ENCODE results near the gene DUSP28. TPM values are rescaled to one million over a fixed set of nuclear protein-coding genes. Genes with fewer than 3 reads are reported as not detected.

Gene DUSP28
- total RNA-seq, 3 donors from 2014 or later = 3.5 to 5.3 (median 4.3) TPM

DNA sequence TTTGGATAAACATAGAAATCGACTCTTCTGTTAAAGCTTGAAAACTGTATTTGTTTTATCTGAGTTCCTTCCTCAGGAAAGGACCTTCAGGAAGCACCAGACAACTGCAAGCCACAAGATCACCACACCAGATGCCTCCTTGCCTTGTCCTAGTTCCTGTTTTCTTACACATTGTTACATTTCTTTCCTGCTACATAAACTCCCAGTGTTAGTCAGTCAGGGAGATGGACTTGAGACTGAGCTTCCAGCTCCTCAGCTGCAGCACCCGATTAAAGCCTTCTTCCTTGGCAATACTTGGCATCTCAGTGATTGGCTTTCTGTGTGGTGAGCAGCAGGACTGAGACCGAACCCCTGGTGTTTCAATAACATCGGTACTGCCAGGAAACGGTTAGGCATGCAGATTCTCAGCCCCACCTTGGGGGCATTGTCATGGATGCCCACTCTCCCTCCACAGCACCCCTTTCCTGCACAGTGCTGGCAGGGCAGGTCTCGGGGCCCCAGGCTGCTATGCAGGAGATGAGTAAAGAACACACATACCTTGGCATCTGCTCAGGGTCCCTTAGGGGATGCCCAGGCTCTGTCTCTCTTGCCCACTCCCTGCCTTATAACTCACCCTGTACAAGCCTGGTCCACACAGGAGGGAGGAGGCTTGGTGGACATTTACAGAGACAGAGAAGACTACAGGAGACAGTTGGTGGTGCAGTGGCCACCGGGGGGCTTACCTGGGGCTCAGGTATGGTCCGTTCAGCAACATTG, 35.0 kb upstream of the DUSP28 start:
- TF ChIP-seq, protein P1, sequence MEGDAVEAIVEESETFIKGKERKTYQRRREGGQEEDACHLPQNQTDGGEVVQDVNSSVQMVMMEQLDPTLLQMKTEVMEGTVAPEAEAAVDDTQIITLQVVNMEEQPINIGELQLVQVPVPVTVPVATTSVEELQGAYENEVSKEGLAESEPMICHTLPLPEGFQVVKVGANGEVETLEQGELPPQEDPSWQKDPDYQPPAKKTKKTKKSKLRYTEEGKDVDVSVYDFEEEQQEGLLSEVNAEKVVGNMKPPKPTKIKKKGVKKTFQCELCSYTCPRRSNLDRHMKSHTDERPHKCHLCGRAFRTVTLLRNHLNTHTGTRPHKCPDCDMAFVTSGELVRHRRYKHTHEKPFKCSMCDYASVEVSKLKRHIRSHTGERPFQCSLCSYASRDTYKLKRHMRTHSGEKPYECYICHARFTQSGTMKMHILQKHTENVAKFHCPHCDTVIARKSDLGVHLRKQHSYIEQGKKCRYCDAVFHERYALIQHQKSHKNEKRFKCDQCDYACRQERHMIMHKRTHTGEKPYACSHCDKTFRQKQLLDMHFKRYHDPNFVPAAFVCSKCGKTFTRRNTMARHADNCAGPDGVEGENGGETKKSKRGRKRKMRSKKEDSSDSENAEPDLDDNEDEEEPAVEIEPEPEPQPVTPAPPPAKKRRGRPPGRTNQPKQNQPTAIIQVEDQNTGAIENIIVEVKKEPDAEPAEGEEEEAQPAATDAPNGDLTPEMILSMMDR (IDR thresholded peaks at IDR 0.05) = no peak
- no peak for ATAC-seq
- H3K4me1 ChIP-seq (ENCODE audit: low read depth) = no peaks in the 10 kb centered on the region
- H3K9me3 ChIP-seq = peaks cover 16% of the 10 kb centered on the region
- H3K4me3 ChIP-seq = no peak overlapping the region
- no peaks in the 10 kb centered on the region for H3K36me3 ChIP-seq (ENCODE audit: low read depth)
- intact Hi-C loops (cut with DNase I, micrococcal nuclease) = no loop called here
- no peak for DNase-seq

DNA sequence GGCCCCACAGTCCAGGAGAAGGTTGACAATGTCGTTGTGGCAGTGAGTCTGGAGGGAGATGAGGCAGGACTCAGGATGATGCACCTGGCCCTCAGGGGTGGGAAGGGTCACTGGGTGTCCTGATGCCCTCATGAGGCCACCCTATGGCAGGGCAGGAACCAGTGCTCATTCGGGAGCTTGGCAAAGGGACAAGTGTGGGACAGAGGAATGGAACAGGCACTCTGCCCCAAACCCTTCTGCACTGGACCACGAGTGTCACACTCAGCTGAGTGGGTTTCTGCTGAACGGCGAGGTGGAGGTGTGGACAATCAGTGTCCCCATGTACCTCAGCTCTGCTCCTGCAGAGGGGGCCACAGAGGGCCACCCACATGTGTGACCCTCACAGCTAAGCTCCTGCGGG, 34.4 kb upstream of the DUSP28 start:
- intact Hi-C loops (cut with DNase I, micrococcal nuclease) = no loop called here
- no peak for DNase-seq
- TF ChIP-seq, protein P1 (IDR thresholded peaks at IDR 0.05) = no peak
- Histone ChIP-seq H3K9me3 (peaks cover 17% of the 10 kb centered on the region), H3K4me1 (ENCODE audit: low read depth) (no peaks in the 10 kb centered on the region), H3K36me3 (ENCODE audit: low read depth) (no peaks in the 10 kb centered on the region), H3K4me3 (no peak overlapping the region)
- ATAC-seq = no peak

DNA sequence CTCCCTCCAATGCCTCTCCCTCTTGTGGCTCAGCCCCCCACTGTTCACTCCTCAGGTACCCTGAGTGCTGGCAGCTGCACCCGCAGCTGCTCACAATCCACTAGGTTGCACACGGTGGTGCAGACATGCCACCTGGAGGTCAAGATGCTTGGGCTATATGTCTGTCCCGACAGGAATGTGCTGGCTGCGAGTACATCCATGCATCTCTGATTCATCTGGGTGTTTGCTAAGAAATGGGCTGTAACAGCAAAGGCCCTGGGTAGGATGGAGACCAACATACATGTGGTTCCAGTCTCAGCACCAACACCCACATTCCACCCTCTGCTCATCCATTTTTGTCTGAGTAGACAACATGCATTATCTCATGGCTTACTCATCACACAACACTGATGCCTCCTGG, 33.6 kb upstream of the DUSP28 start:
- TF ChIP-seq, protein P1 (IDR thresholded peaks at IDR 0.05) = no peak
- peaks cover 24% of the 10 kb centered on the region for H3K9me3 ChIP-seq
- H3K36me3 ChIP-seq (ENCODE audit: low read depth) = no peaks in the 10 kb centered on the region
- DNase-seq = no peak
- H3K4me3 ChIP-seq = no peak overlapping the region
- intact Hi-C loops (cut with DNase I, micrococcal nuclease) = no loop called here
- H3K4me1 ChIP-seq (ENCODE audit: low read depth) = no peaks in the 10 kb centered on the region
- ATAC-seq = no peak

DNA sequence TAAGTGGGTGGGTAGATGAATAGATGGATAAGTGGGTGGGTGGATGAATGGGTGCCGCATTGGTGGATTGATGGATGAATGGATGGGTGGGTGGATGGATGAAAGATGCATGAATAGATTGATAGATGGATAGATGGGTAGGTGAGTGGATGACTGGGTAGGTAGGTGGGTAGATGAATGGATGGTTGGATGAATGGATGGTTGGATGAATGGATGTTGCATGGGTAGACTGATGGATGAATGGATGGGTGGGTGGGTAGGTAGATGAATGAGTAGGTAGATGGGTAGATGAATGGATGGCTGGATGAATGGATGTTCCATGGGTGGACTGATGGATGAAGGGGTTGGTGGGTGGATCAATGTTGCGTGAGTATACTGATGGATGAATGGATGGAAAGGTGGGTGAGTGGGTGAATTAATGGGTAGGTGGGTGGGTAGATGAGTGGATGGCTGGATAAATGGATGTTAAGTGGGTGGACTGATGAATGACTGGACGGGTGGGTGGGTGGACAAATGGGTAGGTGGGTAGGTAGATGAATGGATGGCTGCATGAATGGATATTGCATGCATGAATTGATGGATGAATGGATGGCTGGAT, 32.9 kb upstream of the DUSP28 start:
- Histone ChIP-seq H3K4me3 (no peak overlapping the region), H3K36me3 (ENCODE audit: low read depth) (no peaks in the 10 kb centered on the region), H3K9me3 (peaks cover 31% of the 10 kb centered on the region), H3K4me1 (ENCODE audit: low read depth) (no peaks in the 10 kb centered on the region)
- intact Hi-C loops (cut with DNase I, micrococcal nuclease) = no loop called here
- TF ChIP-seq, protein P1 (IDR thresholded peaks at IDR 0.05) = no peak
- no peak for DNase-seq
- ATAC-seq = no peak

DNA sequence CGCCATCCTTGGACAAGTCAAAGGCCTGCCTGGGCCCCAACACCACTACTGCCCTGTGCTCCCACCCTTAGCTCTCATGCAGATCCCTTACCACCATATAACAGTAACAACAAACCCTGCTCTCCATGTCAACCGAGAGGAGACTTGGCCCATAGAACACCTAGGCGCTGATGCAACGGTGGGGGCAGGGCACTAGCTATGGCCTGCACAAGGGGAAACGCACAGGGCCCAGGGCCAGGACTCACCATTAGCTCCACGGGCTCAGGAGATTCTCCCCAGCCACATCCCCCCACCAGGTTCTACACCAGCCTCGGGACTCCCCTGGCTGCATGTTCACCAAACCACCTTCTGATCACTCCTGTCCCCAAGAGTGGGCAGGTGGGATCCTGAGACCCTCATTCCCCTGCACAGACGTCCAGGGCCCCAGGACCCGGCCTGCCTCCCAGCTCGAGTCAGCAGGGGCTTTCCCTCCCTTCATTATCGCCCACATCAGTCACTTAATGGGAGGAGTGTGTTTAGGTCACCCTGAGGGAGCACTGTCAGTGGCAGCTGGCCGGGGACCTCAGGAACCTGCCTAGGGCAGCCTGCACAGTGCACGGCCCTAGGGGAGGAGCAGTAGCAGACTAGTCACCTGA, 31.6 kb upstream of the DUSP28 start:
- H3K4me3 ChIP-seq = no peak overlapping the region
- no peak for DNase-seq
- H3K9me3 ChIP-seq = peaks cover 39% of the 10 kb centered on the region
- H3K4me1 ChIP-seq (ENCODE audit: low read depth) = no peaks in the 10 kb centered on the region
- TF ChIP-seq, protein P1 (IDR thresholded peaks at IDR 0.05) = no peak
- H3K36me3 ChIP-seq (ENCODE audit: low read depth) = no peaks in the 10 kb centered on the region
- intact Hi-C loops (cut with DNase I, micrococcal nuclease) = no loop called here
- ATAC-seq = no peak

All from mucosa of descending colon (tissue), 3 donors.